Measurements from ENCODE around the gene RPS6KA5.
"Not testable (repeated sequence)": the region's sequence is repeated elsewhere in the genome, so short reads cannot be mapped to it uniquely, and the experiment has no call there.

The RPS6KA5 gene

GRCh38 chr14:90985601-90986242 lies 74.7 kb downstream of the RPS6KA5 start:
- peak; percentile 29 for DNase-seq (ENCODE audit: low spot score)

GRCh38 chr14:90983560-90983959 lies 76.9 kb downstream of the RPS6KA5 start:
- no peak for DNase-seq (ENCODE audit: low spot score)

GRCh38 chr14:90981636-90982035 lies 78.8 kb downstream of the RPS6KA5 start:
- no peak for DNase-seq (ENCODE audit: low spot score)

GRCh38 chr14:90980636-90981035 lies 79.8 kb downstream of the RPS6KA5 start:
- not testable (repeated sequence) for DNase-seq (ENCODE audit: low spot score)

GRCh38 chr14:90979515-90979914 lies 80.9 kb downstream of the RPS6KA5 start:
- DNase-seq (ENCODE audit: low spot score) = no peak

GRCh38 chr14:90976101-90976500 lies 84.3 kb downstream of the RPS6KA5 start:
- no peak for DNase-seq (ENCODE audit: low spot score)

- DNase-seq (ENCODE audit: low spot score) = no peak
Measured at GRCh38 chr14:90971687-90972086, 88.8 kb downstream of the RPS6KA5 start.

- DNase-seq (ENCODE audit: low spot score) = no peak
Measured at GRCh38 chr14:90970167-90970600, 90.3 kb downstream of the RPS6KA5 start.

- DNase-seq (ENCODE audit: low spot score) = peak; percentile 3
Measured at GRCh38 chr14:90969531-90970166, 90.8 kb downstream of the RPS6KA5 start.

GRCh38 chr14:90968025-90968424 lies 92.4 kb downstream of the RPS6KA5 start:
- DNase-seq (ENCODE audit: low spot score) = no peak

GRCh38 chr14:90966493-90966892 lies 93.9 kb downstream of the RPS6KA5 start:
- DNase-seq (ENCODE audit: low spot score) = no peak

- DNase-seq (ENCODE audit: low spot score) = no peak
Measured at GRCh38 chr14:90965765-90966164, 94.7 kb downstream of the RPS6KA5 start.

- DNase-seq (ENCODE audit: low spot score) = no peak
Measured at GRCh38 chr14:90963343-90963742, 97.1 kb downstream of the RPS6KA5 start.

- no peak for DNase-seq (ENCODE audit: low spot score)
Measured at GRCh38 chr14:90962505-90963109, 97.8 kb downstream of the RPS6KA5 start.

GRCh38 chr14:90960818-90961217 lies 99.6 kb downstream of the RPS6KA5 start:
- DNase-seq (ENCODE audit: low spot score) = no peak

- no peak for DNase-seq (ENCODE audit: low spot score)
Measured at GRCh38 chr14:90959344-90959743, 101.1 kb downstream of the RPS6KA5 start.

- DNase-seq (ENCODE audit: low spot score) = no peak
Measured at GRCh38 chr14:90956273-90956672, 104.2 kb downstream of the RPS6KA5 start.

- DNase-seq (ENCODE audit: low spot score) = not testable (repeated sequence)
Measured at GRCh38 chr14:90953643-90954042, 106.8 kb downstream of the RPS6KA5 start.

GRCh38 chr14:90943367-90943766 lies 117.1 kb downstream of the RPS6KA5 start:
- no peak for DNase-seq (ENCODE audit: low spot score)

GRCh38 chr14:90942511-90942910 lies 117.9 kb downstream of the RPS6KA5 start:
- DNase-seq (ENCODE audit: low spot score) = no peak

GRCh38 chr14:90941706-90942105 lies 118.7 kb downstream of the RPS6KA5 start:
- no peak for DNase-seq (ENCODE audit: low spot score)

GRCh38 chr14:90940318-90940962 lies 120.0 kb downstream of the RPS6KA5 start:
- DNase-seq (ENCODE audit: low spot score) = no peak

- not testable (repeated sequence) for DNase-seq (ENCODE audit: low spot score)
Measured at GRCh38 chr14:90939252-90939795, 121.1 kb downstream of the RPS6KA5 start.

All from germinal center (tissue), 1 donor.